Activated T-helper 1 cell treated with anti-CD3 and anti-CD28 coated beads, Interleukin-12 subunit alpha, Interleukin-12 subunit beta, Interleukin-2, Interleukin-4 antibody, amounts not matched to agents 30 ng/mL and 10 ng/mL and 1 ng/mL, durations not matched to agents 14 hours and 24 hours and 36 hours (primary cell): ENCODE results near the gene CST5. TPM values are rescaled to one million over a fixed set of nuclear protein-coding genes. Genes with fewer than 3 reads are reported as not detected.

Experiments
- DNase-seq: peaks from one replicate; pipeline ENCODE4 v3.0.0; 2021; ENCODE audit warnings: low spot score
- H3K27ac Mint-ChIP-seq: one replicate; pipeline ENCODE4 v1.8.0; 2021; ENCODE audit warnings: mild to moderate bottlenecking, mixed read lengths
- H3K27me3 Mint-ChIP-seq: one replicate; pipeline ENCODE4 v1.8.0; 2022; ENCODE audit warnings: mild to moderate bottlenecking, moderate library complexity, mixed read lengths; ENCODE audit not compliant: insufficient read depth
- H3K36me3 Mint-ChIP-seq: one replicate; pipeline ENCODE4 v1.8.0; 2021; ENCODE audit warnings: low read depth, mixed read lengths
- H3K4me1 Mint-ChIP-seq: one replicate; pipeline ENCODE4 v1.8.0; 2021; ENCODE audit warnings: low read depth, mixed read lengths
- H3K4me3 Mint-ChIP-seq: one replicate; pipeline ENCODE4 v1.8.0; 2021; ENCODE audit warnings: mild to moderate bottlenecking, moderate library complexity, mixed read lengths
- H3K9me3 Mint-ChIP-seq: one replicate; pipeline ENCODE4 v1.8.0; 2021; ENCODE audit warnings: mixed read lengths
- intact Hi-C: fragments of 100-400 bp; cut with micrococcal nuclease; formaldehyde crosslinking; loops from one replicate; pipeline ENCODE4 v1.15.1; 2024
- total RNA-seq: library from RNA; stranded (reverse); gene quantifications from 2 replicates; pipeline ENCODE4 v1.2.3, GENCODE V29; 2022

Gene CST5
- not detected in 2 replicates for total RNA-seq

DNA sequence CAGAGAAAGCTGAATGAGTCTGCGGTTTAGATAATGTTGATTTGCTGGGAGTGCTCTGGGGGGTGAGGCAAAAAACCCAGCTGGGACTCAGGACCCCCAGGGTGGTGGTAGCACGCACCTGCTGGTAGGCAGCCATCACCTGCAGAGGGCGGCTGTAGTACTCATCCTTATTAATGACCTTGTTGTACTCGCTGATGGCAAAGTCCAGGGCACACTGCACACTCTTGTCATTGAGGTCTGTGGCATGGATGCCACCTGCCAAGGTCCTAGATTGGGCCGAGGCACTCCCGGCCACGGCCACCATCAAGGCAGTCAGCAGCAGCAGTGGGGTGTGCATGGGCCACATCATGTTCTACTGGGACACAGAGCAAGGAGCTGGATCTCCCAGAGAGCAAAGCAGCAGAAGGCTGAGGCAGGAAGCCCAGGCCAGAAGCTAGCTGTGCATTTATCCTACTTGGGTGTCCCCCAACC, at the start of gene CST5:
Gene CST5 (minus strand): TSS at position 421 of the 471 bp plus-strand sequence. CDS start 72 bp downstream, at position 349.
- H3K4me3 Mint-ChIP-seq = no peak within 1 kb of the TSS
- H3K27me3 Mint-ChIP-seq = no peaks in the 10 kb centered on the region
- DNase-seq = no peak
- intact Hi-C loops = no loop called here
- no peaks in the 10 kb centered on the region for H3K36me3 Mint-ChIP-seq
- no peak within 1 kb of the TSS for H3K27ac Mint-ChIP-seq
- no peaks in the 10 kb centered on the region for H3K9me3 Mint-ChIP-seq
- H3K4me1 Mint-ChIP-seq = no peaks in the 10 kb centered on the region

DNA sequence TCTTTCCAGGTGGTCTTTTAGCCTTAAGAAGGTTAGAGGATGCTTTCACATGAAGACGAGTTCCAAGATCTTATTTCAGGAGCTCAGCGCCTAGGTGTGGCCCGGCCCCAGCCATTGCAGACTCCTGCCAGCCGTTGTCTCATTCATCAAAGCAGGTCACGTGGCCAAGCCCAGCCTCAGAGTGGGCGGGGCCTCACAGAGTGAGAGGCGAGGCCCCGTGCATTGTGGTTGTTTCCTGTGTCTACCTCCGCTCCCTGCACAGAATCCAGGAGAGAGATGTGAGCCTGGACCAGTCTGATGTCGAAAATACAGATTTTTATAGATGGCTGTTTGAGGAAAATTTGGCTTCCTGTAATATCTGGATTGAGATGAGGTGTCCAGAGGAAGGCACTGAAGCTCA, 49.2 kb upstream of the CST5 start:
- no peak overlapping the region for H3K27ac Mint-ChIP-seq
- H3K27me3 Mint-ChIP-seq = no peaks in the 10 kb centered on the region
- intact Hi-C loops = no loop called here
- DNase-seq = no peak
- H3K4me1 Mint-ChIP-seq = peaks cover 22% of the 10 kb centered on the region
- H3K36me3 Mint-ChIP-seq = no peaks in the 10 kb centered on the region
- H3K9me3 Mint-ChIP-seq = peaks cover 10% of the 10 kb centered on the region
- no peak overlapping the region for H3K4me3 Mint-ChIP-seq

- no peaks in the 10 kb centered on the region for H3K27me3 Mint-ChIP-seq
- H3K4me3 Mint-ChIP-seq = no peak overlapping the region
- intact Hi-C loops = no loop called here
- H3K9me3 Mint-ChIP-seq = peaks cover 10% of the 10 kb centered on the region
- H3K27ac Mint-ChIP-seq = no peak overlapping the region
- H3K36me3 Mint-ChIP-seq = no peaks in the 10 kb centered on the region
- H3K4me1 Mint-ChIP-seq = peaks cover 22% of the 10 kb centered on the region
- DNase-seq = no peak
Measured at GRCh38 chr20:23928353-23928752, 48.8 kb upstream of the CST5 start.

DNA sequence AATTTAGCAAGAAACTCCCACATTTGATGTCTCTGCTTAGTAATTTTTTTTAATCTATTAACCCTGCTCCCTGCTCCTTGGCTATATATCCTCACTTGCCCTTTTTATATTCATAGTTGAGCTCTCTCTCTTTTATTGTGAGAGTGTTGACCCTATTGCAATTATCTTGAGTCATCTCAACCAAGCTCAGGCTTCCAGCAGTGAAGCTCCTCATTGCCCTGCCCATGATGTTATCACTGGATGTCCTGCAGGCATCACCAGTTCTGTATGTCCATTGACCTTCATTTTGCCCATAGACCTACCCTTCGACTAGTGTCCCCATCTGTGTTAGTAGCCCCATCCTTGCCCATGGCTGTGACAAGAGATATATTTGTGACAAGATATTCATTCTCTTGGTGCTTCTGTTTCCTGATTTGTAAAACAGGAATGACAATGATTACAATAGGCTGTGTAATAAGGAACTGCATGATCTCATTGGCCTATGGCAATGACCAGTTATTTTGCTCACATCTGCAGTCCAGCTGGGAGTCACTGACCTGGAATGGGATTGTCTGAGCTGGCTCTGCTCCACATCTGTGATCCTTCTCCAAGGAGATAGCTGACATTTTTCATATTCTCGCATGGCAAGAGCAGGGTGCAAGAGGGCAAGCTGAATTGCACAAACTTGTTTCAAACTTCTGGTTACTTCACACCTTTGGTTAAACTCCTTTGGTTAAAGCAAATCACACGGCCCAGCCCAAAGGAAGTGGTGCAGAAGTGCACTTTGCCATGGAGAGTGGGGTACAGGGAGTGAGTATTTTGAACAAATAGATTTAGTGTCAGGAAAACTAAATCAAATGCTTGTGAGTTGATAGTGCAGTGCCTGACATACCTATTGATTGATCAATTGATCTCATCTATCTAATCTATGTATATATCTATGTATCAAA, 47.7 kb upstream of the CST5 start:
- no peak for DNase-seq
- no peaks in the 10 kb centered on the region for H3K36me3 Mint-ChIP-seq
- peaks cover 10% of the 10 kb centered on the region for H3K9me3 Mint-ChIP-seq
- no peak overlapping the region for H3K4me3 Mint-ChIP-seq
- H3K4me1 Mint-ChIP-seq = peaks cover 22% of the 10 kb centered on the region
- no peaks in the 10 kb centered on the region for H3K27me3 Mint-ChIP-seq
- H3K27ac Mint-ChIP-seq = no peak overlapping the region
- intact Hi-C loops = no loop called here

DNA sequence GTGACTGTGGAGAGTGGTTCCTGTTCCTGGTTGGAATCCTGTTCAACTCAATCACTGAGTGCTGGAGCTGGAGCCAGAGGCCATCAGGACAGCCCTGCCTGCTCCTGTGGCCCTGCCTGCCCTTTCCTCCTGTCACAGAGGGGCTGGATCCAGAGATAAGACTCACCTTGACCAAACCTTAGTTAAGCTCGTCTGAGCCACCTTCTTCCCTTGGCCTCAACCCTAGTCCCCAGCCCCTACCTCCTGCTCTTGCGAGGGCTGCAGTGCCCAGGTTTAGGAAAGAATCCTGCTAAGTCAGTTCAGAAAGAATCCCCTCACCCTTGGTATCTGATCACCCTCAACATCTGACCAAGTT, 47.0 kb upstream of the CST5 start:
- no peak overlapping the region for H3K4me3 Mint-ChIP-seq
- H3K9me3 Mint-ChIP-seq = peaks cover 10% of the 10 kb centered on the region
- peaks cover 22% of the 10 kb centered on the region for H3K4me1 Mint-ChIP-seq
- H3K27ac Mint-ChIP-seq = no peak overlapping the region
- intact Hi-C loops = no loop called here
- no peak for DNase-seq
- H3K27me3 Mint-ChIP-seq = no peaks in the 10 kb centered on the region
- H3K36me3 Mint-ChIP-seq = no peaks in the 10 kb centered on the region

- DNase-seq = no peak
- H3K27ac Mint-ChIP-seq = no peak overlapping the region
- H3K9me3 Mint-ChIP-seq = peaks cover 10% of the 10 kb centered on the region
- no peak overlapping the region for H3K4me3 Mint-ChIP-seq
- no peaks in the 10 kb centered on the region for H3K27me3 Mint-ChIP-seq
- intact Hi-C loops = no loop called here
- H3K36me3 Mint-ChIP-seq = no peaks in the 10 kb centered on the region
- H3K4me1 Mint-ChIP-seq = peaks cover 22% of the 10 kb centered on the region
Measured at GRCh38 chr20:23925789-23926525, 46.4 kb upstream of the CST5 start.

- Mint-ChIP-seq H3K4me1 (peaks cover 22% of the 10 kb centered on the region), H3K4me3 (no peak overlapping the region), H3K36me3 (no peaks in the 10 kb centered on the region), H3K27me3 (no peaks in the 10 kb centered on the region), H3K27ac (no peak overlapping the region), H3K9me3 (peaks cover under 1% of the 10 kb centered on the region)
- DNase-seq = no peak
- intact Hi-C loops = no loop called here
Measured at GRCh38 chr20:23924751-23925150, 45.2 kb upstream of the CST5 start.

DNA sequence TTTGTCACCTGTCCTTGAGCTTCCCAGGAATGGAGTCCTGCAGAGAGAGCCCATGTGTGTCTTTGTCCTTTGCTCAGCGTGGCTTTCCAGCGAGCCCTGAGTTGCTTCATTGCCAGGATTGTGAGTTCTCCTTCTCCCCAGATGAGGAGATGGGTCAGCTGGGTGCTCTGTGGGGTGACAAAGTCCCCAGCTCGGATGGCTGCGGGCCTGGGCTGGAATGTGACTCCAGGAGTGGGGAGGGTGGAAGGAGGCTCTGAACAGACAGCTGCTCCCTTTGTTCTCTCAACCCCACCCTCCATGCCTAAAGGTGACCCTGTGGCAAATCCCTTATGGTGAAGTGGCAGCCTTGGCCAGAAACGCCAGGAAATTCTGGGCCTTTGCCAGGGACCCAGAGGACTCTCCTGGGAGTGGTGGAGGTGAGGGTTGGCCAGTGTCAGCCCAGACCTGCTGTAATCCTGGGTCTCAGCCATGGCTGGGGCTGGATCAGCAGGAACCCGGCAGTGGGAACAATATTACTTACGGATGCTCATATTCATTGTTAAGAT, 44.4 kb upstream of the CST5 start:
- Mint-ChIP-seq H3K27ac (no peak overlapping the region), H3K27me3 (no peaks in the 10 kb centered on the region), H3K9me3 (no peaks in the 10 kb centered on the region), H3K4me1 (peaks cover 17% of the 10 kb centered on the region), H3K36me3 (no peaks in the 10 kb centered on the region), H3K4me3 (no peak overlapping the region)
- intact Hi-C loops = no loop called here
- DNase-seq = no peak

- no peaks in the 10 kb centered on the region for H3K9me3 Mint-ChIP-seq
- H3K27ac Mint-ChIP-seq = no peak overlapping the region
- no peaks in the 10 kb centered on the region for H3K27me3 Mint-ChIP-seq
- peaks cover 12% of the 10 kb centered on the region for H3K4me1 Mint-ChIP-seq
- H3K4me3 Mint-ChIP-seq = no peak overlapping the region
- intact Hi-C loops = no loop called here
- no peak for DNase-seq
- H3K36me3 Mint-ChIP-seq = no peaks in the 10 kb centered on the region
Measured at GRCh38 chr20:23923311-23923710, 43.8 kb upstream of the CST5 start.

DNA sequence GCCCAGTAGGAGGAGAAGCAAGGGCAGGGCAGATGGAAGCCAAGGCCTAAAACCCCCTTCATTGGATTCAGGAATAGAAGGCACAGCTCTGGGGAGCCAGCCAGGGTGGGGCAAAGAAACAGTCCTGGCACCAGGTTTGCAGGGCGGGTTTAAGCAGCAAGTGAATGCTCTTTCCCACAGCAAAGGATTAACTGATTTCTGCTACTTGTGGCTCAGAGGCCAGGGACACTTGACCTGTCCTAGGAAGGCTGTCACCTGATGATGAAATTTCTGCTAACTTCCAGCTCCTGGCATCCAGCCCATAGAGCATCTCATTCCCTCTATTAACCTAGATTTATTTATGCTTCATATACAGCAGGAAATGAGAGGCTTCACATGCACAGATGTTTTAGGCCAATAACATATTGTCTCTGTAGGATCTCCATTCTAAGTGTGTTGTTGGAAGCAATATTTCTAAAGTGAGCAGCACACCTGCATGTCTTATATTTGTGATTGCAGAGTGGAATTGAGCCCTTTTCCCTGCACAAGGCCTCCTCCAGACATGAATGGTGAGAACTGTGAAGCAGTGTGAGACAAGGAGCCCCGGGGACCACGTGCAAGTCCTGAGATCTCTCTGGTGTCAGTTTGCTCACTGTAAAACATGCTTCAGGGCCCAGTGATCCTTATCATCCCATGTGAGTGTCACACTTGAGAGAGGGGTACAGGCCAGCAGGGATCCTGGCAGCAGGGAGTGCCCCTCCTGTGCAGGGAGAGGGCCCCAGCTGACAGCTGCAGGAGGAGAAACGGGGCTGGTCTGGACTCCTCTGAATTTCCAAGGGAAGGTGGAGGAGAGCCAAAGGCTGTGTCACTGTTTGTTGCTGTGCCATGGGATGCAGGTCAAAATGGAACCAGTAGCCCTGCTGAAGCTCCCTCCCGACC, 41.1 kb upstream of the CST5 start:
- intact Hi-C loops = no loop called here
- Mint-ChIP-seq H3K27ac (no peak overlapping the region), H3K9me3 (no peaks in the 10 kb centered on the region), H3K4me1 (no peaks in the 10 kb centered on the region), H3K4me3 (no peak overlapping the region), H3K27me3 (no peaks in the 10 kb centered on the region), H3K36me3 (no peaks in the 10 kb centered on the region)
- DNase-seq = no peak

DNA sequence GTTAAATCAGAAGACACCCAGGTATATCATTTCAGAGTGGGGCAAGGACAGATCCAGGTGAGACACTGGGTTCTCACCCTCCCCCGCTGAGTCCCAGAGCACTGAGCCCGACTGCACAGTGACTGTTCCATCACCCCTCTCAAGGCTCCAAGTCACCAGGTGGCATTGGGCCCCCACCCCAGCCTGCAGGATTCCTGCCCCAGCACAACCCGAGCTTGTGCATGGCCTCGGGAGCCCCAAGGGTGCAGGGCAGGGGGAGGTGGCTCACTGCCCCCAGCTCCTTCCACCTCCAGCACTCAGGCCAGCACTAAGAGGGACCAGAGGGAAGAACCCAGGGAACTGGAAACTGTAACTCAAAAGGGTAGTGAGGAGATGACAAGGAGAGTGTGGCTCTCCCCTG, 39.3 kb upstream of the CST5 start:
- H3K4me1 Mint-ChIP-seq = no peaks in the 10 kb centered on the region

DNA sequence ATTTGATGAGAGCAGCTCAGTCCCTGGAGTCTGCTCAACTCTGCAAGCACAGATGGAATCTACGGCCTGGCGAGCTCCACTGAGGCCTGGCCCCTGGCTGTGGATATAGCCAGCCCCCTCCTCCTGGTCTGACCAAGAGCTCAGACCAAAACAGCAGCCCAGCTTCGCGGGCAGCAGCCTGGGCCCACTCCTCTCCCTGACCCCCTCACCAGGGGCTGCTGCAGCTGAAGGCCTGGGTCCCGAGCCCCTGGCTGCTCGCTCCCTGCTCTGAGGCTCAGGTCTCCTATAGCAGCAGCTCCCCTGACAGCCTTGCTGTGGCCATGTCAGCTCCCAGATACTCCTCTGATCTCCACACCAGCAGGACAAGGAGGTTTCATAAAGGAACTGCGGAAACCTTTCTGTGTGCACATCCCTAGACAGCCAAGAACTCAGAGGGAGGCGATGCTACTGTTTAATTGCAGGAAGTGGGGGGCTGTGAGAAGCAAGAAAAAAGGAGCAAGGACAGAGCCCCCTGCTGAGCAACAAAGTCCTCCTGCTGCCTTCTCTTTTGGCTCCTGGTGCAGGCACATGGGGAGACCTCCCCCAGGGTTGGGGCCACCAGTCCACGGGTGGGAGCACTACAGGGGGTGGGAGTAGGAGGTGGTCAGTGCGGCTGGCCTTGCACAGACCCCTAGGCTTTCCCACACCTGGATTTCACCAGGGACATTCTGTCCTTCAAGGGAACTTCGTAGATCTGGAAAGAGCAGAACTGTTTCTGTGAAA, 38.7 kb upstream of the CST5 start:
- no peaks in the 10 kb centered on the region for H3K4me1 Mint-ChIP-seq
- H3K27me3 Mint-ChIP-seq = peaks cover 3% of the 10 kb centered on the region
- H3K36me3 Mint-ChIP-seq = no peaks in the 10 kb centered on the region
- DNase-seq = no peak
- H3K9me3 Mint-ChIP-seq = no peaks in the 10 kb centered on the region
- H3K4me3 Mint-ChIP-seq = no peak overlapping the region
- intact Hi-C loops = no loop called here
- H3K27ac Mint-ChIP-seq = no peak overlapping the region

More for the DNA sequence above, 39.3 kb upstream of the CST5 start:
- Mint-ChIP-seq H3K27me3 (peaks cover 3% of the 10 kb centered on the region), H3K4me3 (no peak overlapping the region), H3K27ac (no peak overlapping the region), H3K9me3 (no peaks in the 10 kb centered on the region), H3K36me3 (no peaks in the 10 kb centered on the region)
- intact Hi-C loops = no loop called here
- no peak for DNase-seq
